Lower leg skin (tissue), 4 donors: ENCODE results near the gene ZNF485. TPM values are rescaled to one million over a fixed set of nuclear protein-coding genes. Genes with fewer than 3 reads are reported as not detected.
"Not testable (repeated sequence)": the region's sequence is repeated elsewhere in the genome, so short reads cannot be mapped to it uniquely, and the experiment has no call there.

Experiments used
- DNase-seq, 2 donors: peaks; one replicate each; pipeline ENCODE4 v3.0.0-alpha.2; 2019; ENCODE audit warnings: low spot score in 2 of 2
- H3K4me3 ChIP-seq: fragments of 200-600 bp; sonication (generic); 2 replicates; pipeline ENCODE4 v1.5.1; 2017; ENCODE audit warnings: mild to moderate bottlenecking, low read depth; ENCODE audit not compliant: poor library complexity, severe bottlenecking
- POLR2A ChIP-seq, 2 donors: fragments of 450-650 bp; IDR thresholded peaks; one replicate each; pipeline ENCODE4 v1.6.1; 2016 to 2017; ENCODE audit warnings: antibody characterized with exemption in 2 of 2, mild to moderate bottlenecking in 1 of 2, moderate library complexity in 1 of 2
- WGBS, 2 donors: methylation state at CpG; one replicate each; pipeline ENCODE4 v1.1.5; 2018; 5-methylcytosine and 5-hydroxymethylcytosine counted together
- intact Hi-C: fragments of 100-400 bp; cut with DNase I; formaldehyde crosslinking; loops from one replicate; pipeline ENCODE4 v1.15.0; 2023; ENCODE audit warnings: low total_unique reads
- total RNA-seq, 4 donors: library from RNA; depleted of rRNA; stranded (reverse); fragments of >200 nt; gene quantifications; one replicate each; pipeline ENCODE4 v1.1.0, GENCODE V29; 2016
- TF ChIP-seq, protein P1 (sequence below), 3 donors: fragments of 450-650 bp; IDR thresholded peaks; one replicate each; pipeline ENCODE4 v1.5.1; 2016; ENCODE audit warnings: antibody characterized with exemption in 3 of 3, mild to moderate bottlenecking in 3 of 3, moderate library complexity in 2 of 3

The ZNF485 gene
- total RNA-seq, 4 donors from 2014 or later, result 2.4 to 7.9 (median 4.7) TPM

GRCh38 chr10:43596546-43596945, 9.7 kb upstream of the ZNF485 start:
- TF ChIP-seq, protein P1, sequence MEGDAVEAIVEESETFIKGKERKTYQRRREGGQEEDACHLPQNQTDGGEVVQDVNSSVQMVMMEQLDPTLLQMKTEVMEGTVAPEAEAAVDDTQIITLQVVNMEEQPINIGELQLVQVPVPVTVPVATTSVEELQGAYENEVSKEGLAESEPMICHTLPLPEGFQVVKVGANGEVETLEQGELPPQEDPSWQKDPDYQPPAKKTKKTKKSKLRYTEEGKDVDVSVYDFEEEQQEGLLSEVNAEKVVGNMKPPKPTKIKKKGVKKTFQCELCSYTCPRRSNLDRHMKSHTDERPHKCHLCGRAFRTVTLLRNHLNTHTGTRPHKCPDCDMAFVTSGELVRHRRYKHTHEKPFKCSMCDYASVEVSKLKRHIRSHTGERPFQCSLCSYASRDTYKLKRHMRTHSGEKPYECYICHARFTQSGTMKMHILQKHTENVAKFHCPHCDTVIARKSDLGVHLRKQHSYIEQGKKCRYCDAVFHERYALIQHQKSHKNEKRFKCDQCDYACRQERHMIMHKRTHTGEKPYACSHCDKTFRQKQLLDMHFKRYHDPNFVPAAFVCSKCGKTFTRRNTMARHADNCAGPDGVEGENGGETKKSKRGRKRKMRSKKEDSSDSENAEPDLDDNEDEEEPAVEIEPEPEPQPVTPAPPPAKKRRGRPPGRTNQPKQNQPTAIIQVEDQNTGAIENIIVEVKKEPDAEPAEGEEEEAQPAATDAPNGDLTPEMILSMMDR (IDR thresholded peaks at IDR 0.05), result no peak
- no peak for TF ChIP-seq POLR2A (IDR thresholded peaks at IDR 0.05)
- 82 to 95% methylated on average over 4 of the region's 4 CpGs for WGBS, 2 donors
- intact Hi-C loops, result no loop called here
- DNase-seq, result no peak
- H3K4me3 ChIP-seq, result no peak overlapping the region

GRCh38 chr10:43598446-43598845, 7.8 kb upstream of the ZNF485 start:
- WGBS, 2 donors, result 47 to 66% methylated on average over 2 of the region's 2 CpGs
- intact Hi-C loops, result no loop called here
- no peak for DNase-seq
- H3K4me3 ChIP-seq, result no peak overlapping the region
- TF ChIP-seq POLR2A (IDR thresholded peaks at IDR 0.05), result no peak
- TF ChIP-seq, protein P1 (IDR thresholded peaks at IDR 0.05), result no peak

- TF ChIP-seq, protein P1 (IDR thresholded peaks at IDR 0.05), result no peak
- no peak for TF ChIP-seq POLR2A (IDR thresholded peaks at IDR 0.05)
- no peak overlapping the region for H3K4me3 ChIP-seq
- WGBS, 2 donors, result 78 to 82% methylated on average over 2 of the region's 2 CpGs
- no peak for DNase-seq
- intact Hi-C loops, result no loop called here
These were observed 6.9 kb upstream of the ZNF485 start for GRCh38 chr10:43599333-43599732.

DNA sequence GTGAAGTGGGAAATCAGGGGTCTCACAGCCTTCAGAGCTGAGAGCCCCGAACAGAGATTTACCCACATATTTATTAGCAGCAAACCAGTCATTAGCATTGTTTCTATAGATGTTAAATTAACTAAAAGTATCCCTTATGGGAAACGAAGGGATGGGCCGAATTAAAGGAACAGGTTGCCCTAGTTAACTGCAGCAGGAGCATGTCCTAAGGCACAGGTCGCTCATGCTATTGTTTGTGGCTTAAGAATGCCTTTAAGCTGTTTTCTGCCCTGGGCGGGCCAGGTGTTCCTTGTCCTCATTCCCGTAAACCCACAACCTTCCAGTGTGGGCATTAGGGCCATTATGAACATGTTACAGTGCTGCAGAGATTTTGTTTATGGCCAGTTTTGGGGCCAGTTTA, 4.7 kb upstream of the ZNF485 start:
- DNase-seq, intact Hi-C loops, H3K4me3 ChIP-seq: not testable (repeated sequence)
- 90 to 92% methylated on average over 6 of the region's 6 CpGs for WGBS, 2 donors

GRCh38 chr10:43605850-43606322, 352 bp upstream of the ZNF485 start:
- intact Hi-C loops, result no loop called here
- WGBS, 2 donors, result 47 to 56% methylated on average over 12 of the region's 12 CpGs
- no peak for DNase-seq
- H3K4me3 ChIP-seq, result peak overlapping the region; percentile 85
- TF ChIP-seq POLR2A (IDR thresholded peaks at IDR 0.05), result no peak
- TF ChIP-seq, protein P1 (IDR thresholded peaks at IDR 0.05), result no peak

DNA sequence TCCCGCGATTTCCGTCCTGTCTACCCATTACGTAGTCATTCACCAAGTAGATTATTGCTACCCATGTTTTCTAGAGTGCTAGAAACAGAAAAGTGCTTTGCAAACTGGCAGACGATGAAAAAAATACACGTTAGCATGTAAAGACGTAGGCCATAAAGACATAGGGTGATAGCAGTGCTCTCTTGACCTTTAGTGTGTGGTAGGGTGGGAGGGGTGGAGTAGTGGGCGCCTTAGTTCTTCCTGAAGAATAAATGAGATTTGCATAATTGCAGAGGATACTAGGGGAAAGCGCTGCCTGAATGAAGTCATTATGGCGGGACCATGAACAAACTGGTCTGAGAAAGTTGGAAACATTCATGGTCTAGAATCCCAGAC, 948 bp downstream of the ZNF485 start:
- TF ChIP-seq, protein P1 (IDR thresholded peaks at IDR 0.05), result no peak
- TF ChIP-seq POLR2A (IDR thresholded peaks at IDR 0.05), result no peak
- intact Hi-C loops, result no loop called here
- no peak overlapping the region for H3K4me3 ChIP-seq
- DNase-seq, result no peak
- WGBS, 2 donors, result 77 to 80% methylated on average over 10 of the region's 10 CpGs
